Bronchial epithelial cell (primary cell): ENCODE data around the gene SPAAR. TPM values are rescaled to one million over a fixed set of nuclear protein-coding genes. Genes with fewer than 3 reads are reported as not detected.

Source experiments
- DNase-seq: peaks from one replicate; pipeline ENCODE4 v3.0.0-alpha.2; 2010; ENCODE audit warnings: low read depth
- FAIRE-seq: peaks from 2 replicates; lab custom pipeline; 2011; peaks lifted over from hg19 to GRCh38; lab: Jason Lieb, UNC
- H3K27me3 ChIP-seq: 2 replicates; pipeline ENCODE4 v1.5.1; 2011; ENCODE audit warnings: low read length; ENCODE audit not compliant: control insufficient read depth, insufficient read depth
- H3K36me3 ChIP-seq: 2 replicates; pipeline ENCODE4 v1.5.1; 2011; ENCODE audit warnings: low read length; ENCODE audit not compliant: control insufficient read depth, insufficient read depth
- H3K4me3 ChIP-seq: 2 replicates; pipeline ENCODE4 v1.5.1; 2011; ENCODE audit warnings: mild to moderate bottlenecking, low read depth, low read length, control low read depth
- CTCF ChIP-seq: IDR thresholded peaks from 2 replicates; pipeline ENCODE4 v1.5.1; 2011; ENCODE audit warnings: mild to moderate bottlenecking, moderate library complexity, low read length, control low read depth, inconsistent platforms; ENCODE audit not compliant: insufficient read depth, severe bottlenecking
- total RNA-seq: library from RNA; depleted of rRNA; stranded (reverse); fragments of >200 nt; gene quantifications from 2 replicates; pipeline ENCODE4 v1.2.1, GENCODE V29; 2014

SPAAR gene
- total RNA-seq, result not detected in 2 replicates

- no peak for TF ChIP-seq CTCF
- no peak for DNase-seq
Measured at GRCh38 chr9:35909274-35909673, at the start of gene SPAAR. Gene SPAAR (plus strand): TSS chr9:35909490. CDS start chr9:35910464, 974 bp downstream.

GRCh38 chr9:35859990-35860339, 49.3 kb upstream of the SPAAR start:
- no peak for TF ChIP-seq CTCF
- peaks cover 14% of the 10 kb centered on the region for H3K27me3 ChIP-seq
- no peak overlapping the region for H3K4me3 ChIP-seq
- no peak for FAIRE-seq
- no peaks in the 10 kb centered on the region for H3K36me3 ChIP-seq
- no peak for DNase-seq

More at GRCh38 chr9:35909274-35909673, at the start of gene SPAAR:
- H3K4me3 ChIP-seq, result no peak within 1 kb of the TSS
- FAIRE-seq, result no peak
- no peaks in the 10 kb centered on the region for H3K27me3 ChIP-seq
- H3K36me3 ChIP-seq, result no peaks in the 10 kb centered on the region

- no peak for FAIRE-seq
Measured at GRCh38 chr9:35861161-35861897, 48.0 kb upstream of the SPAAR start.

GRCh38 chr9:35862328-35862727, 47.0 kb upstream of the SPAAR start:
- Histone ChIP-seq H3K36me3 (no peaks in the 10 kb centered on the region), H3K27me3 (peaks cover 12% of the 10 kb centered on the region), H3K4me3 (no peak overlapping the region)
- FAIRE-seq (no peak), DNase-seq (no peak)
- TF ChIP-seq CTCF, result no peak

More at GRCh38 chr9:35861161-35861897, 48.0 kb upstream of the SPAAR start:
- Histone ChIP-seq H3K4me3 (no peak overlapping the region), H3K27me3 (peaks cover 12% of the 10 kb centered on the region), H3K36me3 (no peaks in the 10 kb centered on the region)
- no peak for TF ChIP-seq CTCF
- DNase-seq, result no peak

- FAIRE-seq (peak; percentile 43), DNase-seq (no peak)
- Histone ChIP-seq H3K27me3 (peaks cover 12% of the 10 kb centered on the region), H3K4me3 (no peak overlapping the region), H3K36me3 (no peaks in the 10 kb centered on the region)
- no peak for TF ChIP-seq CTCF
Measured at GRCh38 chr9:35863583-35863982, 45.7 kb upstream of the SPAAR start.

- no peak for FAIRE-seq
- Histone ChIP-seq H3K27me3 (peaks cover 12% of the 10 kb centered on the region), H3K36me3 (no peaks in the 10 kb centered on the region), H3K4me3 (no peak overlapping the region)
- DNase-seq, result no peak
- no peak for TF ChIP-seq CTCF
Measured at GRCh38 chr9:35864695-35865255, 44.5 kb upstream of the SPAAR start.
